ENCODE results near the gene WASF2. TPM values are rescaled to one million over a fixed set of nuclear protein-coding genes. Genes with fewer than 3 reads are reported as not detected.

Gene WASF2
- total RNA-seq, 6 experiments from 2014 or later, result 18.4 to 38.1 (median 26.5) TPM

- no peak overlapping the region for H3K27ac ChIP-seq
- H3K27me3 ChIP-seq, result no peaks in the 10 kb centered on the region
- H3K36me3 ChIP-seq, result no peaks in the 10 kb centered on the region
- DNase-seq (no peak), ATAC-seq (peak in 2 of 4 donors; percentile 31 to 35)
- intact Hi-C loops (cut with DNase I), result no loop called here
- no peak overlapping the region for H3K4me3 ChIP-seq
- peaks cover 0 to 17% (median 0%) of the 10 kb centered on the region in 4 donors for H3K4me1 ChIP-seq
- TF ChIP-seq, protein P1, sequence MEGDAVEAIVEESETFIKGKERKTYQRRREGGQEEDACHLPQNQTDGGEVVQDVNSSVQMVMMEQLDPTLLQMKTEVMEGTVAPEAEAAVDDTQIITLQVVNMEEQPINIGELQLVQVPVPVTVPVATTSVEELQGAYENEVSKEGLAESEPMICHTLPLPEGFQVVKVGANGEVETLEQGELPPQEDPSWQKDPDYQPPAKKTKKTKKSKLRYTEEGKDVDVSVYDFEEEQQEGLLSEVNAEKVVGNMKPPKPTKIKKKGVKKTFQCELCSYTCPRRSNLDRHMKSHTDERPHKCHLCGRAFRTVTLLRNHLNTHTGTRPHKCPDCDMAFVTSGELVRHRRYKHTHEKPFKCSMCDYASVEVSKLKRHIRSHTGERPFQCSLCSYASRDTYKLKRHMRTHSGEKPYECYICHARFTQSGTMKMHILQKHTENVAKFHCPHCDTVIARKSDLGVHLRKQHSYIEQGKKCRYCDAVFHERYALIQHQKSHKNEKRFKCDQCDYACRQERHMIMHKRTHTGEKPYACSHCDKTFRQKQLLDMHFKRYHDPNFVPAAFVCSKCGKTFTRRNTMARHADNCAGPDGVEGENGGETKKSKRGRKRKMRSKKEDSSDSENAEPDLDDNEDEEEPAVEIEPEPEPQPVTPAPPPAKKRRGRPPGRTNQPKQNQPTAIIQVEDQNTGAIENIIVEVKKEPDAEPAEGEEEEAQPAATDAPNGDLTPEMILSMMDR (IDR thresholded peaks at IDR 0.05), result no peak
- no peak for TF ChIP-seq POLR2A (IDR thresholded peaks at IDR 0.05)
- no peaks in the 10 kb centered on the region for H3K9me3 ChIP-seq
- 80% methylated on average over 1 of the region's 1 CpG for WGBS (ENCODE audit: insufficient coverage, low coverage, low lambda C conversion rate, missing lambda C conversion rate)
These were observed 38.6 kb downstream of the WASF2 start for GRCh38 chr1:27451343-27451742.

GRCh38 chr1:27448982-27449381, 41.0 kb downstream of the WASF2 start:
- 79% methylated on average over 9 of the region's 9 CpGs for WGBS (ENCODE audit: insufficient coverage, low coverage, low lambda C conversion rate, missing lambda C conversion rate)
- no peak for ATAC-seq

DNA sequence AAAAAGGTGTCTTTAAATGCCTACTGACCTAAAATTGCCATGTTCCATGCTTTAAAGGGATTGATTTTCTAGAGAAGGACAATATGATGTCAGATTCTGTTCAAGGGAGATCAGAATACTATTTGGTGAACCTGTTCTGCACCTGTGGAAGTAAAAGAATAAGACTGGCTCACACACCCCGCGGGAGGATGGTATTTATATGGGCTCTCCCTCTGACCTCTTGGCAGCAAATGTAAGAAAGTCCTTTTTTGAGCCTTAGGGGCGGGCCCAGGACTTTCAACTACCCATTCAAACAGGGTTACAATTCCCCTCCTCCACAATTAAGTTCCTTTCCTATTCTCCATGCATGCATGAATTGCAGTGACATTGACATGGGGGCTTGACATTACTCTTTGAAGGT, 42.1 kb downstream of the WASF2 start:
- DNase-seq, result no peak
- ATAC-seq, result no peak
- intact Hi-C loops (cut with DNase I), result no loop called here
- Histone ChIP-seq H3K4me3 (no peak overlapping the region), H3K36me3 (no peaks in the 10 kb centered on the region), H3K9me3 (no peaks in the 10 kb centered on the region), H3K27ac (no peak overlapping the region), H3K4me1 (peaks cover 0 to 3% (median 0%) of the 10 kb centered on the region in 4 donors), H3K27me3 (no peaks in the 10 kb centered on the region)
- no peak for TF ChIP-seq POLR2A (IDR thresholded peaks at IDR 0.05)
- TF ChIP-seq, protein P1 (IDR thresholded peaks at IDR 0.05), result no peak
- WGBS (ENCODE audit: insufficient coverage, low coverage, low lambda C conversion rate, missing lambda C conversion rate), result 86% methylated on average over 1 of the region's 3 CpGs

More at GRCh38 chr1:27448982-27449381, 41.0 kb downstream of the WASF2 start:
- Histone ChIP-seq H3K36me3 (no peaks in the 10 kb centered on the region), H3K27ac (no peak overlapping the region), H3K27me3 (no peaks in the 10 kb centered on the region), H3K4me3 (no peak overlapping the region), H3K4me1 (peaks cover 0 to 3% (median 0%) of the 10 kb centered on the region in 4 donors), H3K9me3 (no peaks in the 10 kb centered on the region)
- intact Hi-C loops (cut with DNase I), result no loop called here
- TF ChIP-seq, protein P1 (IDR thresholded peaks at IDR 0.05), result no peak
- no peak for DNase-seq

- TF ChIP-seq POLR2A (IDR thresholded peaks at IDR 0.05), result no peak
- TF ChIP-seq, protein P1 (IDR thresholded peaks at IDR 0.05), result no peak
- H3K4me1 ChIP-seq, result peaks cover 0 to 3% (median 0%) of the 10 kb centered on the region in 4 donors
- 93% methylated on average over 3 of the region's 3 CpGs for WGBS (ENCODE audit: insufficient coverage, low coverage, low lambda C conversion rate, missing lambda C conversion rate)
These were observed 42.6 kb downstream of the WASF2 start for GRCh38 chr1:27447399-27447798.

More at GRCh38 chr1:27447399-27447798, 42.6 kb downstream of the WASF2 start:
- Histone ChIP-seq H3K36me3 (no peaks in the 10 kb centered on the region), H3K9me3 (no peaks in the 10 kb centered on the region), H3K27me3 (no peaks in the 10 kb centered on the region), H3K27ac (no peak overlapping the region), H3K4me3 (no peak overlapping the region)
- DNase-seq (no peak), ATAC-seq (no peak)
- intact Hi-C loops (cut with DNase I), result no loop called here

Measured in right lobe of liver (tissue), 6 donors.